Fibroblast of peridontal ligament (primary cell): ENCODE measurements around the gene FAM163B.

ENCODE experiments used
- DNase-seq: peaks from one replicate; pipeline ENCODE4 v3.0.0-alpha.2; 2010; ENCODE audit errors: extremely low read depth

FAM163B gene

GRCh38 chr9:133582501-133583045, 26.6 kb downstream of the FAM163B start:
- no peak for DNase-seq

- no peak for DNase-seq
Measured at GRCh38 chr9:133581513-133582343, 27.5 kb downstream of the FAM163B start.

- DNase-seq, result no peak
Measured at GRCh38 chr9:133581011-133581410, 28.2 kb downstream of the FAM163B start.

GRCh38 chr9:133580419-133580738, 28.8 kb downstream of the FAM163B start:
- no peak for DNase-seq

- DNase-seq, result no peak
Measured at GRCh38 chr9:133579601-133580418, 29.4 kb downstream of the FAM163B start.

GRCh38 chr9:133578524-133579441, 30.4 kb downstream of the FAM163B start:
- no peak for DNase-seq

- DNase-seq, result no peak
Measured at GRCh38 chr9:133577737-133578112, 31.5 kb downstream of the FAM163B start.

- no peak for DNase-seq
Measured at GRCh38 chr9:133576875-133577736, 32.1 kb downstream of the FAM163B start.

- no peak for DNase-seq
Measured at GRCh38 chr9:133576031-133576874, 32.9 kb downstream of the FAM163B start.

- no peak for DNase-seq
Measured at GRCh38 chr9:133575186-133576030, 33.8 kb downstream of the FAM163B start.

- DNase-seq, result no peak
Measured at GRCh38 chr9:133574771-133575170, 34.4 kb downstream of the FAM163B start.

GRCh38 chr9:133573791-133574515, 35.2 kb downstream of the FAM163B start:
- DNase-seq, result no peak

- DNase-seq, result no peak
Measured at GRCh38 chr9:133572821-133573361, 36.3 kb downstream of the FAM163B start.

GRCh38 chr9:133571896-133572595, 37.1 kb downstream of the FAM163B start:
- no peak for DNase-seq

GRCh38 chr9:133571391-133571890, 37.7 kb downstream of the FAM163B start:
- DNase-seq, result no peak

GRCh38 chr9:133570691-133571080, 38.5 kb downstream of the FAM163B start:
- DNase-seq, result no peak
